Psoas muscle (tissue), 8 donors: ENCODE data around the gene AHNAK2. TPM values are rescaled to one million over a fixed set of nuclear protein-coding genes. Genes with fewer than 3 reads are reported as not detected.

Experiments used
- ATAC-seq, 4 donors: fragments of 200-7000 bp; cut with Tn5 transposase; one replicate each; pipeline ENCODE4 v1.9.1; 2020; ENCODE audit warnings: moderate library complexity in 3 of 4, mild to moderate bottlenecking in 2 of 4
- DNase-seq, 2 donors: peaks; one replicate each; pipeline ENCODE4 v3.0.0-alpha.2; 2020
- H3K27ac ChIP-seq: fragments of 200-600 bp; one replicate; pipeline ENCODE4 v1.8.0; 2022
- H3K27me3 ChIP-seq, 3 donors: fragments of 200-600 bp in 1 of 3; one replicate each; pipeline versions ENCODE4 v1.6.1 to v1.8.0; 2013 to 2022; ENCODE audit warnings: low read length in 2 of 3, mild to moderate bottlenecking in 2 of 3, moderate library complexity in 1 of 3; ENCODE audit not compliant: insufficient read depth in 3 of 3
- H3K36me3 ChIP-seq, 2 donors: fragments of 200-600 bp in 1 of 2; one replicate each; pipeline versions ENCODE4 v1.6.1 to v1.8.0; 2013 to 2022; ENCODE audit warnings: low read depth in 1 of 2, mild to moderate bottlenecking in 1 of 2, moderate library complexity in 1 of 2; ENCODE audit not compliant: insufficient read depth in 1 of 2
- H3K4me1 ChIP-seq: fragments of 200-600 bp; one replicate; pipeline ENCODE4 v1.8.0; 2022
- H3K4me3 ChIP-seq: fragments of 200-600 bp; one replicate; pipeline ENCODE4 v1.8.0; 2022; ENCODE audit warnings: mild to moderate bottlenecking
- H3K9me3 ChIP-seq: fragments of 200-600 bp; one replicate; pipeline ENCODE4 v1.8.0; 2022
- CTCF ChIP-seq: fragments of 200-600 bp; IDR thresholded peaks from one replicate; pipeline ENCODE4 v1.8.0; 2022; ENCODE audit warnings: antibody characterized with exemption
- WGBS, 3 donors: extraction: QIAGEN DNeasy Blood & Tissue Kit; methylation state at CpG; one replicate each; pipeline versions ENCODE4 v1.1.6 to v1.1.7; 2013; 5-methylcytosine and 5-hydroxymethylcytosine counted together
- intact Hi-C, 2 donors: fragments of 100-400 bp; cut with DNase I; formaldehyde crosslinking; loops; one replicate each; pipeline versions ENCODE4 v1.11.0 to v1.14.2; 2022
- polyA plus RNA-seq, 3 donors: library from polyadenylated mRNA; stranded (reverse); fragments of 200-250 nt; gene quantifications; one replicate each; pipeline ENCODE4 v1.2.3, GENCODE V29; 2013
- total RNA-seq, 4 donors: library from RNA; stranded (reverse); fragmentation: NEBNext Ultra II Directional in 2 of 4; extraction: Animal tissue kit (Norgen Biotek cat#: 25700) in 2 of 4; gene quantifications; one replicate each; pipeline versions ENCODE4 v1.2.1 to v1.2.4, GENCODE V29; 2021 to 2023
- donor health status: healthy with polysubstance abuse.
- donor health status: DM: no; HTN: no; CAD: no; lungs with moderate emphysema.
- donor health status: Bipolar disorder and iron deficiency.
- donor health status: healthy.
- donor health status: DM: yes; HTN: yes; CAD: no.
- donor health status: DM: no; HTN: no; CAD: no.
- donor health status: DM: no; HTN: no; CAD: no.
- donor health status: DM: yes; HTN: yes; CAD: no.

The AHNAK2 gene
- total and polyA plus RNA-seq, 7 donors, result 0.69 to 4.7 (median 2.0) TPM

- H3K36me3 ChIP-seq, result no peaks in the 10 kb centered on the region
- H3K27me3 ChIP-seq, result no peaks in the 10 kb centered on the region
- WGBS, 3 donors, result 53 to 78% (median 59%) methylated on average over 22 of the region's 22 CpGs
- no peak for TF ChIP-seq CTCF
- no peaks in the 10 kb centered on the region for H3K9me3 ChIP-seq
- no peak for ATAC-seq
- intact Hi-C loops, result no loop called here
- H3K4me1 ChIP-seq, result no peaks in the 10 kb centered on the region
- no peak overlapping the region for H3K27ac ChIP-seq
- no peak overlapping the region for H3K4me3 ChIP-seq
- no peak for DNase-seq
These were observed 15.8 kb upstream of the AHNAK2 start for GRCh38 chr14:104993808-104994591.

GRCh38 chr14:104993306-104993705 lies 15.1 kb upstream of the AHNAK2 start:
- no peaks in the 10 kb centered on the region for H3K27me3 ChIP-seq
- WGBS, 3 donors, result 74 to 79% (median 77%) methylated on average over 12 of the region's 12 CpGs
- intact Hi-C loops, result no loop called here
- no peaks in the 10 kb centered on the region for H3K9me3 ChIP-seq
- DNase-seq, result no peak
- no peaks in the 10 kb centered on the region for H3K4me1 ChIP-seq
- no peaks in the 10 kb centered on the region for H3K36me3 ChIP-seq
- no peak for ATAC-seq
- TF ChIP-seq CTCF, result no peak
- H3K27ac ChIP-seq, result no peak overlapping the region
- H3K4me3 ChIP-seq, result no peak overlapping the region

- intact Hi-C loops, result no loop called here
- Histone ChIP-seq H3K27ac (no peak overlapping the region), H3K4me3 (no peak overlapping the region), H3K36me3 (no peaks in the 10 kb centered on the region), H3K9me3 (no peaks in the 10 kb centered on the region), H3K27me3 (no peaks in the 10 kb centered on the region), H3K4me1 (no peaks in the 10 kb centered on the region)
- TF ChIP-seq CTCF, result no peak
- ATAC-seq (no peak), DNase-seq (no peak)
- WGBS, 3 donors, result 93 to 96% (median 96%) methylated on average over 11 of the region's 11 CpGs
These were observed 14.3 kb upstream of the AHNAK2 start for GRCh38 chr14:104992501-104992900.

- no peaks in the 10 kb centered on the region for H3K27me3 ChIP-seq
- TF ChIP-seq CTCF, result no peak
- peaks cover 1% of the 10 kb centered on the region for H3K4me1 ChIP-seq
- 97 to 99% (median 98%) methylated on average over 31 to 34 of the region's 34 CpGs for WGBS, 3 donors
- no peak for ATAC-seq
- DNase-seq, result no peak
- no peaks in the 10 kb centered on the region for H3K9me3 ChIP-seq
- no peaks in the 10 kb centered on the region for H3K36me3 ChIP-seq
- no peak overlapping the region for H3K27ac ChIP-seq
- intact Hi-C loops, result no loop called here
- no peak overlapping the region for H3K4me3 ChIP-seq
These were observed 13.7 kb upstream of the AHNAK2 start for GRCh38 chr14:104991896-104992230.

GRCh38 chr14:104989951-104990303 lies 11.8 kb upstream of the AHNAK2 start:
- Histone ChIP-seq H3K36me3 (no peaks in the 10 kb centered on the region), H3K4me1 (peaks cover 9% of the 10 kb centered on the region), H3K27ac (no peak overlapping the region), H3K27me3 (no peaks in the 10 kb centered on the region), H3K9me3 (no peaks in the 10 kb centered on the region), H3K4me3 (no peak overlapping the region)
- DNase-seq, result no peak
- intact Hi-C loops, result loop anchor here in 1 of 2 donors (5.0 kb wide), 1 partner anchor 32 kb away; the partner anchor contains the start of gene CDCA4
- no peak for ATAC-seq
- 83 to 90% (median 84%) methylated on average over 7 of the region's 7 CpGs for WGBS, 3 donors
- no peak for TF ChIP-seq CTCF
